ENCODE results near the gene RABAC1.

The RABAC1 gene

DNA sequence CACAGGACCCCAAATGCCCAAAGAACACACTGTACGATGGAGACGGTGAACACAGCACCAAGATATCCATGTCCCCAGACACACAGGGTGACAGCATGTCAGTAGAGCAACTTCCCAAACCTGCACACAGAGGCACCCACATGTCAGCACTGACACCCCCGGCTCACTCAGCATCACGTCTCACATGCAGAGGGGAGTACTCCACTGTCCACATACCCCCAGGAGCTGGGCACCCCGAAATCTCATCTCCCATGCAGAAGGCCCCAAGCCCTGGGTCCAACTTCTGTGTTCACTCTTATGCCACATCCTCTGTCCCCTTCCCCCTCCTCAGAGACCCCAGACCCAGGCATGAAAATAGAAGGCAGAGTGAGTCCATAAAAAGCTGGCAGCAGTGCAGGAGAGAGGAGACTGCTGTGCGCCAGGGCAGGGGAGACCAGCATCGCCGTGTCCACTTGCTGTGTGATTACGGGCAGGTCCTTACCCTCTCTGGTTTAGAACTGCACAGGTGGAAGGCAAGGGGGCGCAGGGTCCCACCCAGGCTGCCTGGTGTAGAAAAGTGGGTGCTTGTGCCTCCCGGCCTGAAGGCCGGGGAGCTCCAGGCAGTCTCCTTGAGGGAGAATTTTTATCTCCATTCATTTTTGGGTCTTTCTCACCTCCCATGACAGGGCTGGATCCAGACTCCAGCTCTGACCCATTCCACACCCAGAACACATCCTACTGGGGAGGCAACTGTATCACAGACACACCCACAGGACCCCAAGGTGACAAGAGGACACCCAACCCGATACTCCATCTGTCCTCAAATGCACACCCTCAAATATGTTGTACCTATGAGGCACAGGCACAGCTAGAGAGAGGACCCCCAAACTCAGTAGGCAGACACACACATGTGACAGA is 47.9 kb downstream of the RABAC1 start:
- no peak overlapping the region for H3K27ac ChIP-seq
- no peak for TF ChIP-seq CTCF (IDR thresholded peaks at IDR 0.05)

GRCh38 chr19:41910240-41910991 is 48.7 kb downstream of the RABAC1 start:
- no peak for TF ChIP-seq ZFX (IDR thresholded peaks at IDR 0.05; ENCODE audit: borderline replicate concordance)
- TF ChIP-seq CTCF (IDR thresholded peaks at IDR 0.05) = no peak
- H3K27ac ChIP-seq = no peak overlapping the region

DNA sequence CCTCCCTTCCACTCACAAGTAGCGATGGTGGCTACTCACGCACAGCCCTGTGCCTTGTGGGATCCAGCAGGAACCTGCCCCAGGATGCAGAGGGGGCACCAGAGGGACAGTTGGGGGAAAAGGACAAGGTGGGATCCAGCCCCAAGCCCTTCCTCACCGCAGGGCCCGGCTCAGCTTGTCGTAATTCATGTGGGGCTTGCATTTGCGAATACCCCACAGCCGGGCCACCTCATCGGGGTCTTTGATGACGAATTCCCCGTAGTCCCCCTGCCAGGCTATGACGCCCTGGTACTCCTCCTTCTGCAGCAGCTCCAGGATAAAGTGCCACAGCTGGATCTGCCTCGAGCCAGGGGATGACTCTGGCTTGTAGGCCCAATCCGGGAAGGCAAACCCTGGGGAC is 49.4 kb downstream of the RABAC1 start:
- H3K27ac ChIP-seq = no peak overlapping the region
- no peak for TF ChIP-seq CTCF (IDR thresholded peaks at IDR 0.05)
- no peak for TF ChIP-seq ZFX (IDR thresholded peaks at IDR 0.05; ENCODE audit: borderline replicate concordance)

GRCh38 chr19:41908724-41909464 is 50.2 kb downstream of the RABAC1 start:
- no peak for TF ChIP-seq ZFX (IDR thresholded peaks at IDR 0.05; ENCODE audit: borderline replicate concordance)
- no peak for TF ChIP-seq CTCF (IDR thresholded peaks at IDR 0.05)
- H3K27ac ChIP-seq = no peak overlapping the region

- H3K27ac ChIP-seq = no peak overlapping the region
- TF ChIP-seq CTCF (IDR thresholded peaks at IDR 0.05) (no peak), ZFX (IDR thresholded peaks at IDR 0.05; ENCODE audit: borderline replicate concordance) (no peak)
Observed at GRCh38 chr19:41907994-41908615, 51.0 kb downstream of the RABAC1 start.

GRCh38 chr19:41906916-41907680 is 52.0 kb downstream of the RABAC1 start:
- TF ChIP-seq CTCF (IDR thresholded peaks at IDR 0.05) (no peak), ZFX (IDR thresholded peaks at IDR 0.05; ENCODE audit: borderline replicate concordance) (no peak)
- H3K27ac ChIP-seq = peak overlapping the region; percentile 78

Measured in 22Rv1 (cell line).